Esophagus muscularis mucosa (tissue), 4 donors: ENCODE results near the gene RBM28. TPM values are rescaled to one million over a fixed set of nuclear protein-coding genes. Genes with fewer than 3 reads are reported as not detected.
"Not testable (repeated sequence)": the region's sequence is repeated elsewhere in the genome, so short reads cannot be mapped to it uniquely, and the experiment has no call there.

Experiments
- DNase-seq: peaks from one replicate; pipeline ENCODE4 v3.0.0-alpha.2; 2017; ENCODE audit errors: extremely low spot score
- H3K27ac ChIP-seq, 4 donors: fragments of 200-600 bp; sonication (generic); replicated peaks in 1 of 4; 1 replicate in 3 of 4; 2 replicates in 1 of 4; pipeline ENCODE4 v1.5.1; 2016 to 2019; ENCODE audit warnings: mild to moderate bottlenecking in 1 of 4
- H3K27me3 ChIP-seq, 4 donors: fragments of 200-600 bp; sonication (generic); one replicate each; pipeline versions ENCODE4 v1.5.1 to v1.6.0; 2016 to 2019
- H3K36me3 ChIP-seq, 4 donors: fragments of 200-600 bp; sonication (generic); one replicate each; pipeline ENCODE4 v1.5.1; 2016 to 2019
- H3K4me1 ChIP-seq, 4 donors: fragments of 200-600 bp; sonication (generic); one replicate each; pipeline ENCODE4 v1.5.1; 2016 to 2019
- H3K4me3 ChIP-seq, 4 donors: fragments of 200-600 bp; sonication (generic); 1 replicate in 2 of 4; 2 replicates in 2 of 4; pipeline ENCODE4 v1.5.1; 2016 to 2019; ENCODE audit warnings: mild to moderate bottlenecking in 4 of 4, moderate library complexity in 1 of 4
- H3K9me3 ChIP-seq, 4 donors: fragments of 200-600 bp; sonication (generic); 1 replicate in 3 of 4; 2 replicates in 1 of 4; pipeline ENCODE4 v1.5.1; 2016 to 2019
- CTCF ChIP-seq, 3 experiments: fragments of 200-600 bp in 2 of 3; fragments of 450-650 bp in 1 of 3; sonication (generic) in 2 of 3; IDR thresholded peaks; one replicate each; pipeline ENCODE4 v1.5.1; 2017 to 2019; ENCODE audit warnings: antibody characterized with exemption in 3 of 3, mild to moderate bottlenecking in 2 of 3, moderate library complexity in 1 of 3
- EP300 ChIP-seq: sonication (generic); formaldehyde crosslinking; IDR thresholded peaks from one replicate; pipeline ENCODE4 v1.6.1; 2017; ENCODE audit warnings: antibody characterized with exemption
- POLR2A ChIP-seq: fragments of 450-650 bp; IDR thresholded peaks from one replicate; pipeline ENCODE4 v1.6.1; 2017; ENCODE audit warnings: antibody characterized with exemption, moderate library complexity, mild to moderate bottlenecking, low read depth
- POLR2AphosphoS5 ChIP-seq, 2 donors: sonication (generic); formaldehyde crosslinking; IDR thresholded peaks; one replicate each; pipeline ENCODE4 v1.6.1; 2017; ENCODE audit warnings: antibody characterized with exemption in 2 of 2
- WGBS: methylation state at CpG from one replicate; pipeline ENCODE4 v1.1.5; 2018; 5-methylcytosine and 5-hydroxymethylcytosine counted together
- intact Hi-C: fragments of 100-400 bp; cut with DNase I; formaldehyde crosslinking; loops from one replicate; pipeline ENCODE4 v1.15.1; 2023
- total RNA-seq, 4 donors: library from RNA; depleted of rRNA; stranded (reverse); fragments of >200 nt; gene quantifications; one replicate each; pipeline versions ENCODE4 v1.1.0 to v1.2.1, GENCODE V29; 2016

The RBM28 gene
- total RNA-seq, 4 donors from 2014 or later, result 13.3 to 16.6 (median 15.0) TPM

- 77% methylated on average over 4 of the region's 4 CpGs for whole genome bisulfite sequencing
- Histone ChIP-seq H3K9me3 (peaks cover 0 to 14% (median 9%) of the 10 kb centered on the region in 4 donors), H3K4me3 (no peak overlapping the region), H3K27me3 (no peaks in the 10 kb centered on the region), H3K27ac (no peak overlapping the region), H3K36me3 (peaks cover 0 to 36% (median 3%) of the 10 kb centered on the region in 4 donors), H3K4me1 (no peaks in the 10 kb centered on the region)
- no peak for DNase-seq
- intact Hi-C loops, result no loop called here
- TF ChIP-seq POLR2A, result no peak
Measured at GRCh38 chr7:128281605-128282380, 61.9 kb downstream of the RBM28 start.

GRCh38 chr7:128280451-128280850, 63.3 kb downstream of the RBM28 start:
- WGBS, result 89% methylated on average over 1 of the region's 1 CpG
- H3K27ac ChIP-seq, H3K27me3 ChIP-seq, intact Hi-C loops, H3K4me1 ChIP-seq, DNase-seq, H3K4me3 ChIP-seq: not testable (repeated sequence)
- H3K9me3 ChIP-seq, result peaks cover 0 to 14% (median 9%) of the 10 kb centered on the region in 4 donors
- peaks cover 0 to 24% (median 0%) of the 10 kb centered on the region in 4 donors for H3K36me3 ChIP-seq

- Histone ChIP-seq H3K4me1 (no peaks in the 10 kb centered on the region), H3K9me3 (peaks cover 0 to 14% (median 9%) of the 10 kb centered on the region in 4 donors), H3K27ac (no peak overlapping the region), H3K27me3 (no peaks in the 10 kb centered on the region), H3K36me3 (peaks cover 0 to 15% (median 0%) of the 10 kb centered on the region in 4 donors), H3K4me3 (no peak overlapping the region)
- TF ChIP-seq POLR2AphosphoS5 (IDR thresholded peaks at IDR 0.05), result no peak
- no peak for TF ChIP-seq EP300
- no peak for TF ChIP-seq POLR2A
- TF ChIP-seq CTCF (IDR thresholded peaks at IDR 0.05), result no peak
- 85% methylated on average over 6 of the region's 6 CpGs for WGBS
- intact Hi-C loops, result no loop called here
- no peak for DNase-seq
Measured at GRCh38 chr7:128279124-128279713, 64.5 kb downstream of the RBM28 start.

- peaks cover 0 to 15% (median 0%) of the 10 kb centered on the region in 4 donors for H3K36me3 ChIP-seq
- no peak overlapping the region for H3K27ac ChIP-seq
- no peaks in the 10 kb centered on the region for H3K4me1 ChIP-seq
- H3K4me3 ChIP-seq, result no peak overlapping the region
- no peaks in the 10 kb centered on the region for H3K27me3 ChIP-seq
- TF ChIP-seq POLR2AphosphoS5 (IDR thresholded peaks at IDR 0.05), result no peak
- TF ChIP-seq EP300, result no peak
- no peak for TF ChIP-seq CTCF (IDR thresholded peaks at IDR 0.05)
- TF ChIP-seq POLR2A, result no peak
- 100% methylated on average over 1 of the region's 1 CpG for WGBS
- intact Hi-C loops, result no loop called here
- peaks cover 0 to 14% (median 9%) of the 10 kb centered on the region in 4 donors for H3K9me3 ChIP-seq
- DNase-seq, result no peak
Measured at GRCh38 chr7:128278366-128278765, 65.3 kb downstream of the RBM28 start.

GRCh38 chr7:128275681-128276080, 68.0 kb downstream of the RBM28 start:
- Histone ChIP-seq H3K4me3 (no peak overlapping the region), H3K9me3 (peaks cover 0 to 10% (median 8%) of the 10 kb centered on the region in 4 donors), H3K4me1 (peaks cover 13 to 17% (median 15%) of the 10 kb centered on the region in 4 donors), H3K27me3 (peaks cover 0 to 17% (median 5%) of the 10 kb centered on the region in 4 donors), H3K36me3 (no peaks in the 10 kb centered on the region), H3K27ac (no peak overlapping the region)
- 83% methylated on average over 4 of the region's 4 CpGs for WGBS
- DNase-seq, result no peak
- intact Hi-C loops, result no loop called here
- TF ChIP-seq CTCF (IDR thresholded peaks at IDR 0.05) (no peak), POLR2AphosphoS5 (IDR thresholded peaks at IDR 0.05) (no peak), POLR2A (no peak)
